BJ (cell line): ENCODE results near the gene GFRA1. TPM values are rescaled to one million over a fixed set of nuclear protein-coding genes. Genes with fewer than 3 reads are reported as not detected.

Experiments
- CTCF ChIA-PET: fragments of 350-600 bp; formaldehyde crosslinking; extraction: SDS; loops from one replicate; lab custom pipeline; 2021; ENCODE audit warnings: antibody characterized with exemption, inconsistent platforms; lab: Yijun Ruan, JAX
- POLR2A ChIA-PET: fragments of 300-600 bp; sonication (Branson Sonifier 250); formaldehyde crosslinking; extraction: SDS; loops from one replicate; lab custom pipeline; 2021; ENCODE audit warnings: antibody characterized with exemption; lab: Charles Lee
- DNase-seq: peaks from one replicate; pipeline ENCODE4 v3.0.0-alpha.2; 2011; ENCODE audit warnings: low read depth
- H3K27me3 ChIP-seq: 2 replicates; pipeline ENCODE4 v1.6.0; 2011; ENCODE audit warnings: low read length; ENCODE audit not compliant: control insufficient read depth, insufficient read depth
- H3K36me3 ChIP-seq: 2 replicates; pipeline ENCODE4 v1.5.1; 2011; ENCODE audit warnings: low read length; ENCODE audit not compliant: control insufficient read depth, insufficient read depth
- H3K4me3 ChIP-seq: 2 replicates; pipeline ENCODE4 v1.5.1; 2011; ENCODE audit warnings: low read depth, mild to moderate bottlenecking, control low read depth, low read length
- CTCF ChIP-seq: IDR thresholded peaks from 2 replicates; pipeline ENCODE4 v1.5.1; 2011; ENCODE audit warnings: low read depth, mild to moderate bottlenecking, control low read depth, inconsistent platforms, low read length, moderate library complexity; ENCODE audit not compliant: insufficient read depth
- polyA plus RNA-seq: library from polyadenylated mRNA; depleted of rRNA; stranded (reverse); fragments of >200 nt; gene quantifications from 2 replicates; pipeline ENCODE4 v1.2.3, GENCODE V29; 2011

GFRA1 gene
- polyA plus RNA-seq, 1 experiment = 41.6 TPM

GRCh38 chr10:116286626-116287200 lies 13.7 kb upstream of the GFRA1 start:
- CTCF ChIA-PET = interaction anchor here (0.6 to 4.7 kb wide), 22 partner anchors 10 to 717 kb away, joined by 3 to 78 read pairs (median 6); partner anchors contain the start of gene GFRA1
- no peaks in the 10 kb centered on the region for H3K27me3 ChIP-seq
- TF ChIP-seq CTCF = no peak
- H3K4me3 ChIP-seq = no peak overlapping the region
- POLR2A ChIA-PET = no interaction called here
- no peak for DNase-seq
- H3K36me3 ChIP-seq = no peaks in the 10 kb centered on the region

GRCh38 chr10:116281775-116282174 lies 8.8 kb upstream of the GFRA1 start:
- no peak for DNase-seq
- Histone ChIP-seq H3K4me3 (no peak overlapping the region), H3K36me3 (no peaks in the 10 kb centered on the region), H3K27me3 (no peaks in the 10 kb centered on the region)
- CTCF ChIA-PET = interaction anchor here (1.6 kb wide), 1 partner anchor 452 kb away, joined by 5 read pairs; no protein-coding TSS in a partner anchor
- POLR2A ChIA-PET = no interaction called here
- no peak for TF ChIP-seq CTCF

- no peak for DNase-seq
- TF ChIP-seq CTCF = no peak
- CTCF ChIA-PET = no interaction called here
- Histone ChIP-seq H3K36me3 (no peaks in the 10 kb centered on the region), H3K27me3 (peaks cover 5% of the 10 kb centered on the region), H3K4me3 (no peak overlapping the region)
- POLR2A ChIA-PET = no interaction called here
Measured at GRCh38 chr10:116278846-116279245, 5.8 kb upstream of the GFRA1 start.

GRCh38 chr10:116276981-116277380 lies 4.0 kb upstream of the GFRA1 start:
- CTCF ChIA-PET = interaction anchor here (1.9 kb wide), 1 partner anchor 11 kb away, joined by 12 read pairs; no protein-coding TSS in a partner anchor
- no peak for DNase-seq
- no peak for TF ChIP-seq CTCF
- Histone ChIP-seq H3K4me3 (no peak overlapping the region), H3K27me3 (peaks cover 6% of the 10 kb centered on the region), H3K36me3 (no peaks in the 10 kb centered on the region)
- POLR2A ChIA-PET = no interaction called here

GRCh38 chr10:116274064-116274904 lies 1.3 kb upstream of the GFRA1 start:
- Histone ChIP-seq H3K36me3 (no peaks in the 10 kb centered on the region), H3K4me3 (peak overlapping the region; percentile 60), H3K27me3 (peaks cover 8% of the 10 kb centered on the region)
- no peak for DNase-seq
- ChIA-PET POLR2A (no interaction called here), CTCF (interaction anchor here (1.0 to 1.9 kb wide), 3 partner anchors 11 to 445 kb away, joined by 3 to 5 read pairs (median 4); no protein-coding TSS in a partner anchor)
- TF ChIP-seq CTCF = peak; percentile 29; the same call in 1 of the 2 replicates
